Endothelial cell of umbilical vein (primary cell): ENCODE results near the gene TPO. TPM values are rescaled to one million over a fixed set of nuclear protein-coding genes. Genes with fewer than 3 reads are reported as not detected.

Experiments used
- BruUV-seq: library from RNA; stranded (reverse); fragments of 400-500 nt; replicated peaks from 2 replicates; lab custom pipeline; 2021; lab: Mats Ljungman, UMichigan
- CTCF ChIA-PET: fragments of 300-600, 350-600 bp; sonication (Branson Sonifier 250); formaldehyde crosslinking; loops from one replicate; lab custom pipeline; 2021; ENCODE audit warnings: antibody characterized with exemption, inconsistent platforms; lab: Charles Lee
- POLR2A ChIA-PET: fragments of 300-600, 350-600 bp; sonication (Branson Sonifier 250); formaldehyde crosslinking; loops from one replicate; lab custom pipeline; 2021; ENCODE audit warnings: antibody characterized with exemption, inconsistent platforms; lab: Charles Lee
- DNase-seq: peaks from one replicate; pipeline ENCODE4 v3.0.0-alpha.2; 2011; ENCODE audit warnings: low read depth, low spot score
- FAIRE-seq: peaks from 2 replicates; lab custom pipeline; 2011; peaks lifted over from hg19 to GRCh38; lab: Jason Lieb, UNC
- H2AFZ ChIP-seq: 2 replicates; pipeline ENCODE4 v1.6.0; 2012; ENCODE audit warnings: low read depth, low read length, control low read depth, inconsistent platforms
- H3K27ac ChIP-seq: 2 replicates; pipeline ENCODE4 v1.5.1; 2011; ENCODE audit warnings: low read depth, mild to moderate bottlenecking, control low read depth, low read length, moderate library complexity; ENCODE audit not compliant: insufficient read depth
- H3K27me3 ChIP-seq, 2 experiments: 2 replicates each; pipeline versions ENCODE4 v1.6.0 to v1.6.1; 2011; ENCODE audit warnings: low read length in 2 of 2, mixed read lengths in 1 of 2; ENCODE audit not compliant: control insufficient read depth in 2 of 2, insufficient read depth in 2 of 2
- H3K36me3 ChIP-seq, 2 experiments: 2 replicates in 1 of 2; 3 replicates in 1 of 2; pipeline ENCODE4 v1.5.1; 2011; ENCODE audit warnings: low read length in 2 of 2, mild to moderate bottlenecking in 1 of 2, moderate library complexity in 1 of 2; ENCODE audit not compliant: control insufficient read depth in 2 of 2, insufficient read depth in 2 of 2; ENCODE audit errors: extremely low read depth in 1 of 2
- H3K4me1 ChIP-seq: 3 replicates; pipeline ENCODE4 v1.5.1; 2011; ENCODE audit warnings: mild to moderate bottlenecking, low read length; ENCODE audit not compliant: control insufficient read depth, insufficient read depth; ENCODE audit errors: extremely low read depth
- H3K4me2 ChIP-seq: 2 replicates; pipeline ENCODE4 v1.6.1; 2011; ENCODE audit warnings: low read length, control low read depth, mixed read lengths; ENCODE audit not compliant: insufficient read depth
- H3K4me3 ChIP-seq, 3 experiments: fragments of 200-600 bp in 1 of 3; sonication (generic), shearing (Covaris generic) in 1 of 3; replicated peaks in 1 of 3; 2 replicates each; pipeline ENCODE4 v1.5.1; 2011 to 2016; ENCODE audit warnings: control low read depth in 3 of 3, low read length in 3 of 3, mild to moderate bottlenecking in 2 of 3, inconsistent platforms in 1 of 3, low read depth in 1 of 3, moderate library complexity in 1 of 3; ENCODE audit not compliant: insufficient read depth in 1 of 3
- H3K79me2 ChIP-seq: 2 replicates; pipeline ENCODE4 v1.6.0; 2012; ENCODE audit warnings: low read length, inconsistent platforms; ENCODE audit not compliant: control insufficient read depth, insufficient read depth
- H3K9ac ChIP-seq: replicated peaks from 2 replicates; pipeline ENCODE3; 2011; ENCODE audit warnings: low read length, control low read depth; ENCODE audit not compliant: insufficient read depth; ENCODE audit errors: extremely low read depth
- H3K9me1 ChIP-seq: replicated peaks from 3 replicates; pipeline ENCODE4 v1.6.0; 2011; ENCODE audit warnings: mild to moderate bottlenecking, low read length; ENCODE audit not compliant: control insufficient read depth, insufficient read depth; ENCODE audit errors: extremely low read depth
- H3K9me3 ChIP-seq: replicated peaks from 2 replicates; pipeline ENCODE4 v1.5.1; 2012; ENCODE audit warnings: low read length, inconsistent platforms; ENCODE audit not compliant: control insufficient read depth, insufficient read depth
- H4K20me1 ChIP-seq: replicated peaks from 2 replicates; pipeline ENCODE3; 2011; ENCODE audit warnings: mild to moderate bottlenecking, low read length; ENCODE audit not compliant: control insufficient read depth, insufficient read depth; ENCODE audit errors: extremely low read depth
- EZH2 ChIP-seq: IDR thresholded peaks from 2 replicates; pipeline ENCODE4 v1.6.1; 2012; ENCODE audit warnings: borderline replicate concordance, low read depth, mild to moderate bottlenecking, moderate library complexity, low read length, inconsistent platforms; ENCODE audit not compliant: severe bottlenecking
- FOS ChIP-seq: IDR thresholded peaks from 2 replicates; pipeline ENCODE4 v1.6.1; 2011; ENCODE audit warnings: mild to moderate bottlenecking, low read length, moderate library complexity, borderline replicate concordance; ENCODE audit not compliant: insufficient read depth
- GATA2 ChIP-seq: IDR thresholded peaks from 2 replicates; pipeline ENCODE4 v1.7.0; 2011; ENCODE audit warnings: low read depth, mild to moderate bottlenecking, moderate library complexity, mixed read lengths, low read length; ENCODE audit not compliant: insufficient read length, insufficient read depth
- JUN ChIP-seq: IDR thresholded peaks from 2 replicates; pipeline ENCODE4 v1.6.1; 2011; ENCODE audit warnings: borderline replicate concordance, low read depth; ENCODE audit not compliant: insufficient read length, insufficient read depth
- MAX ChIP-seq: IDR thresholded peaks from 2 replicates; pipeline ENCODE4 v1.6.1; 2011; ENCODE audit not compliant: insufficient read depth, insufficient read length
- MYC ChIP-seq: IDR thresholded peaks from one replicate; pipeline ENCODE4 v1.6.1; 2011; ENCODE audit warnings: mild to moderate bottlenecking, low read depth, low read length
- POLR2A ChIP-seq: IDR thresholded peaks from 2 replicates; pipeline ENCODE4 v1.6.1; 2012; ENCODE audit warnings: low read depth, mild to moderate bottlenecking, control low read depth, low read length
- POLR2AphosphoS5 ChIP-seq: IDR thresholded peaks from 2 replicates; pipeline ENCODE4 v1.6.1; 2012; ENCODE audit warnings: low read depth, mild to moderate bottlenecking, control low read depth, low read length, moderate library complexity; ENCODE audit not compliant: insufficient read depth
- dilution Hi-C: fragments of 300-500 bp; cut with MboI; formaldehyde crosslinking; loops from one replicate; pipeline ENCODE4 v1.15.0; 2019; ENCODE audit warnings: low sequenced_read_pairs; ENCODE audit not compliant: extremely low pct_ligation_motif_present
- intact Hi-C: fragments of 100-400 bp; cut with micrococcal nuclease; formaldehyde crosslinking; loops from one replicate; pipeline ENCODE4 v1.10.0; 2022
- polyA plus RNA-seq, 4 experiments: library from polyadenylated mRNA; depleted of rRNA in 3 of 4; stranded (reverse) in 3 of 4; unstranded in 1 of 4; fragments of >200 nt; gene quantifications; 2 replicates each; pipeline versions ENCODE4 v1.2.1 to v1.2.3, GENCODE V29; 2011 to 2012; ENCODE audit warnings: missing spikeins in 1 of 4
- total RNA-seq: library from RNA; stranded (reverse); gene quantifications from 2 replicates; pipeline ENCODE4 v1.2.3, GENCODE V29; 2021
- TF ChIP-seq, protein P1 (sequence below), 2 donors: IDR thresholded peaks; 1 replicate in 1 of 2; 2 replicates in 1 of 2; pipeline ENCODE4 v1.5.1; 2011; ENCODE audit warnings: low read length in 2 of 2, mild to moderate bottlenecking in 2 of 2, moderate library complexity in 2 of 2, control low read depth in 1 of 2, inconsistent platforms in 1 of 2, low read depth in 1 of 2; ENCODE audit not compliant: insufficient read depth in 1 of 2; ENCODE audit errors: extremely low read depth in 1 of 2

Gene TPO
- total and polyA plus RNA-seq, 2 donors (not counting 3 experiments of a cell fraction or from before 2014, with no cell fraction given): not detected

- no peaks in the 10 kb centered on the region for H3K79me2 ChIP-seq
- no peaks in the 10 kb centered on the region for H3K4me1 ChIP-seq
- ChIA-PET CTCF (no interaction called here), POLR2A (no interaction called here)
- intact Hi-C loops: no loop called here
- no peaks in the 10 kb centered on the region for H3K27me3 ChIP-seq
- no peaks in the 10 kb centered on the region for H4K20me1 ChIP-seq
- no peaks in the 10 kb centered on the region for H3K9me1 ChIP-seq
- BruUV-seq: no TSS peak
- H3K27ac ChIP-seq: no peak overlapping the region
- no peak for TF ChIP-seq POLR2A
- no peak for TF ChIP-seq MAX
- TF ChIP-seq GATA2: no peak
- TF ChIP-seq, protein P1, sequence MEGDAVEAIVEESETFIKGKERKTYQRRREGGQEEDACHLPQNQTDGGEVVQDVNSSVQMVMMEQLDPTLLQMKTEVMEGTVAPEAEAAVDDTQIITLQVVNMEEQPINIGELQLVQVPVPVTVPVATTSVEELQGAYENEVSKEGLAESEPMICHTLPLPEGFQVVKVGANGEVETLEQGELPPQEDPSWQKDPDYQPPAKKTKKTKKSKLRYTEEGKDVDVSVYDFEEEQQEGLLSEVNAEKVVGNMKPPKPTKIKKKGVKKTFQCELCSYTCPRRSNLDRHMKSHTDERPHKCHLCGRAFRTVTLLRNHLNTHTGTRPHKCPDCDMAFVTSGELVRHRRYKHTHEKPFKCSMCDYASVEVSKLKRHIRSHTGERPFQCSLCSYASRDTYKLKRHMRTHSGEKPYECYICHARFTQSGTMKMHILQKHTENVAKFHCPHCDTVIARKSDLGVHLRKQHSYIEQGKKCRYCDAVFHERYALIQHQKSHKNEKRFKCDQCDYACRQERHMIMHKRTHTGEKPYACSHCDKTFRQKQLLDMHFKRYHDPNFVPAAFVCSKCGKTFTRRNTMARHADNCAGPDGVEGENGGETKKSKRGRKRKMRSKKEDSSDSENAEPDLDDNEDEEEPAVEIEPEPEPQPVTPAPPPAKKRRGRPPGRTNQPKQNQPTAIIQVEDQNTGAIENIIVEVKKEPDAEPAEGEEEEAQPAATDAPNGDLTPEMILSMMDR (IDR thresholded peaks at IDR 0.05; ENCODE audit: extremely low read depth in 1 of 2, insufficient read depth in 1 of 2, low read depth in 1 of 2, low read length in 2 of 2): no peak
- no peak for TF ChIP-seq JUN
- no peak for TF ChIP-seq FOS
- TF ChIP-seq MYC: no peak
- no peak for TF ChIP-seq POLR2AphosphoS5
- TF ChIP-seq EZH2: no peak
- no peak overlapping the region for H3K4me3 ChIP-seq
- dilution Hi-C loops: no loop called here
- H3K36me3 ChIP-seq: no peaks in the 10 kb centered on the region
- FAIRE-seq (no peak), DNase-seq (no peak)
- H3K9me3 ChIP-seq: no peaks in the 10 kb centered on the region
- H3K4me2 ChIP-seq: no peak overlapping the region
- H3K9ac ChIP-seq: no peak overlapping the region
- no peak overlapping the region for H2AFZ ChIP-seq
These were observed 67.4 kb downstream of the TPO start for GRCh38 chr2:1480671-1481076.
